Activated T-cell treated with anti-CD3 and anti-CD28 coated beads for 24 hours (primary cell): ENCODE results near the gene COL17A1.

Experiments
- DNase-seq: peaks from one replicate; pipeline ENCODE4 v3.0.0-alpha.2; 2020; ENCODE audit warnings: low read depth

Gene COL17A1

DNA sequence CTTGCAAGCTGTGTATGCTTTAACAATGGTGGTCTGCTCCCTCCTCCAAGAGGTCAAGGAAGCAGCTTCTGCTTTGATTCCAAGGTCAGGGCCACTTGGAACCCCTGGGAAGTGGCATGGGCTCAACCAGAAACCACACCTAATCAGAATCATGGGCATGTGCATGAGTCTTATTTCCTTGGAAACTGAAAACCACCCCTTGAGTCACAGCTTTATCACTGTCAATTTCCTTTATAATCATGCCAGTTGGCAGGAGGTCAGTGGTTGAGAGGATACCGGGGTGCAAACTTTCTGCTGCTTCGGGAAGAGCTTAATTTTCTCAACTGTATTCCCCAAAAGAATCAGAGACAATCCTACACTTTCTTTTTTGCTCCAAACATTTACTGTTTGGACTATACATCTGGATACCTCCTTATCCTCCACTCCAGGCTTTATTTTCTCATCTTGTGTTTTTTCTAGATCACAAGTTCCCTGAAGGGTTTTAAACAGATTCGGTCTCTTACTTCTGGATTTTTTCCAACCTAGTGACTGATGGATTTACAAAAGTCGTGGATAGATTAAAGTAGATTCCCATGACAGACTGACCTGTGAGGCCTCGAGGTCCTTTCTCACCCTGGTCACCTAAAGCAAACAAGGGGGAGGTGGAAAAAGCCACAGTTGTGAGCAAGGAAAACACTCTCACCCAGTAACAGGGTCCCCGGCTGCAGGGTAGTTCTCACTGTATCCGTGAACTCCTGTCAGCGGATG, 36.0 kb downstream of the COL17A1 start:
- DNase-seq: no peak

DNA sequence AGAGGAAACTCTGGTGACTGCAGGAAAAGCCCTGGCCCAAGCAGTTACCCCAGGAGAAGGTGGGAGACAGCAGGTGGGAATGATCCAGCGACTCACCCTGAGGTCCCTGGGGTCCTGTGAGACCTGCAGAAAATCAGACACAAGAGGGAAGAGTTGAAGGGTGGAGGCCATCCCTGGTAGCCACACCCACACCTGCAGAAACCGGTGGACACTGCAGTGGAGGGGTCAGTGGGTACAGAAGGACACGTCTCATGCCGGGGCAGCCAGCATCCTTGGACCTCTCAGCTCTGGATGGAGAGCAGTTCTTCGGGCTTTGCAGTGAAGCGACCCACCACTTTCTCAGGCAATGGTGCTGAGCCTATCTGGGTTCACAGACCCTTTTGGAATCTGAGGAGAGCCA, 39.0 kb downstream of the COL17A1 start:
- no peak for DNase-seq

DNA sequence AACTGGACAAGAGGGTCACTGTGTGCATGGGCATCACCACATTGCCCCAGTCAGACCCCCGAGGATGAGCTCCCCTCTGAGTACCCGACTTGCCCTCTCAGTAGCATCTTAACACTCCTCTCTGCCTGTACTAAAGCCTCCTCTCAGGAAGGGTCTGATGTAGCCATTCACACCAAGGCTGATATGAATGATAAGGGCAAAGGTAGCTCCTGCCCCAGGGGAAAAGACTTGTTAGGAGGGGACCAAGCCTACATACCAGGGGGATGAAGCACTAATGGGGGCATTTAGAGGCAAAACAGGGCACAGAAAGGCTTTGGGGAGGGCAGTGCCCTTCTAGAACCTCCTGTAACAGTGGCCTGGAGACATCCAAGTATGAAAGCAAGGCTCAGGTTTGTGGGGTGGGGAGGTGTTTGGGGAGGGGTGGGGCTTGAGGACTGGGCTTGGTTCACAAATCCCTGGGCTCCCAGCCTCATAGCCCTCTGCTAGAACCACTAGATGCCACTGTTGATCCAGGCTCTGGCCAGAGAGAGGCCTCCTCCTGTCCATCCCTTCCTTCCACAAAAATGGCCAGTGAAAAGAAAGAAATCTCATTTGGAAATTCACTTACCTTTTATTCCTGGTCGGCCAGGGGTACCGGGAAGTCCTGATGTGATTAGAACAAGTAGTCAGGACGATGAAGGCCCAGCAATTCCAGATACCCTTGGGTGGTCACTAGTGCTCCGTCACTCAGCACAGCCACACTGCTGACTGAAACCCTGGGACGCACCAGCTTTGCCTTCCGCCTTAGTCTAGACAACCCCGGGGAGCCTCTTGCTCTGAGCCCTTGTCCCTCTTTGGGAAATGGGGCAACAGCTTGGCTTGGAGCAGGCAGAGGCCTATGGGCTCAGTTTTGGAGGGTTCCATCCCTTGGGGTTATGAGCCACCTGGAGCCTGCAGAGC, 40.3 kb downstream of the COL17A1 start:
- no peak for DNase-seq

DNA sequence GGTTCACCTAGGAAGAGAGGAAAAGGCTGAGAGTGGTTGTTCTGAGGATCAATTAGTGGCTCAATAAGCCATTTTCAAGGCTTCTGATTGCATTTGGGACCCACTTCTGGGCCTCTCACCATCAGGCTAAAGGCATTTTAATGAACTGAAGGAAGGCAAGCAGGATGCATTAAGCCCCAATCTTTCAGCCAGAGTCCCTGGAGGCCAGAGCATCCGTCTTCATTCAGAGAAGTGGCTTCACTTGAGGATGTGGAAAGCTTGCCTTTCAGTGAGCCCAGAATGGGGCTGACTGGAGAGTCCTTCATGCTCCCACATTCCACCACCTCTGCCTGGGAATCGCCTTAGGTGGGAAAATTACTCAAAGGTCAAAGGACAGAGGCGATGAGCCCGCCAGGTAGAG, 41.8 kb downstream of the COL17A1 start:
- no peak for DNase-seq

GRCh38 chr10:104043185-104043830, 42.4 kb downstream of the COL17A1 start:
- no peak for DNase-seq

GRCh38 chr10:104041891-104042535, 43.7 kb downstream of the COL17A1 start:
- DNase-seq: no peak

- no peak for DNase-seq
Measured at GRCh38 chr10:104040862-104041789, 44.6 kb downstream of the COL17A1 start.

DNA sequence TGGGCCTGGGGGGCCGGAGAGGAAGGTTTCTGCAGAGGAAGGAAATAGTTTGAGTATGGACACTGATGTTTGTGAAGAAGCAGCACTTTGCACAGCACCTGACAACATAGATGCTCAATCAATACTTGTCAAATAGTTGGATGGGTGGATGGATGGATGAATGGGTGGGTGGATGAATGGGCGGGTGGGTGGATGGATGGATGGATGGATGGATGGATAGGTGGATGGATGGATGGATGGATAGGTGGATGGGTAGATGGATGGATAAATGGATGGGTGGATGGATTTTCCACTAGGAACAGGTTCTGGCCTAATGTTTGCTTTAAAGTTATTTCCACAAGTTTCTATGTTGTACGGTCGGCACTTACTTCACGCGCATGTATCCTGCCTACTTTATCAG, 45.3 kb downstream of the COL17A1 start:
- no peak for DNase-seq

DNA sequence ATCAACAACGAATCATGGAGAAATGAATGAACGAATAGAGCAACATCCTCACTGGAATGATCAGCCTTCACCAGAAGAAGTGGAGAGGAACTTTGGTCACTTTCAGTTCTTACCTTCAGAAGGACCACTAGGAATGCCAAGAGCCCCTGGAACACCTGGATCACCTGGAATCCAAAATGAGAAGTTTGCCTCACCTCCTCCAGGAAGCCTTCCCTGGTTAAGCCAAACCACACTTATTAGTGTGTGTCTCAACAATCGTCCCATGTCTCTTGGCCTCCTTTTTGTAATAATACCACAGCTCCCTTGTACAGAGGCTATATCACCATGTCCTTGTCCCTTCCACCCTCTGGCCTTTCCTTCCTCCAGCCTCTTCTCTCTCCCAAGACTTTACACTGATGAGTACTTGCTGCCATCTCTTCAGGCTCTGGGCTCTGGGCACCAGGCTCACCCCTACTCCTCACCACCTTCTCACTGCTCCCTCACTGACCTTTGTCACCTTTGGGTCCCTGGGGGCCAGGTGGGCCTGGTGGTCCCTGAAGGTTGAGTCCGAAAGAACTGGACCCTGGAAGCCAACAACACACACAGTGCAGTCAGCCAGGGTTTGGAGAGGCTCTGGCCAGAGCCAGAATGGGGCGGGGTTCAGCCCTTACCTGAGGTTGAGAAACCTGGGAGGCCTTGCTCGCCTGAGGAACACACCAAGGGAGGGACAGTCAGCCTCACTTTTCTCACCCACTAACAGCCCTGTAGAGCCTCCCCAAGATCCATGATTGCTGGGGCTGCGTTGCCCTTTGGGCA, 46.5 kb downstream of the COL17A1 start:
- DNase-seq: no peak

DNA sequence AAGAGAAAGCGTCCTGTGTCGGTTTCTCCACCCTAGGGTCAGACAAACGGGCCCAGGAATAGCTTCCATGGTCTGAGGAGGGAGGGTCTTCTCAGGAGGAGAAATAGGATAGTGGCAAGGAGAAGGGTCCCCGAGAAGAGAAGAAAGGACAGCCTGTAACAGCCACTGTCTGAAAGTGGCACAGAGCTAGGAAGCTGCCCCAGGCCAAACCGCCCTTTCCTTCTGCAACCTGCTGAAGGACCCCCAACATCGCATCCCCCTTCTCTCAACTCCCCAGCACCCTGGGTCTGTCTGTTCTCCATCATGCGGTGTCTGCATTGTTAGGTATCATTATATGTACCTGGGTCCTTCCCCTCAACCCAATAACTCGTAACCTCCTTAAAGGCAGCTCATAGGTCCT, 47.1 kb downstream of the COL17A1 start:
- DNase-seq: no peak

DNA sequence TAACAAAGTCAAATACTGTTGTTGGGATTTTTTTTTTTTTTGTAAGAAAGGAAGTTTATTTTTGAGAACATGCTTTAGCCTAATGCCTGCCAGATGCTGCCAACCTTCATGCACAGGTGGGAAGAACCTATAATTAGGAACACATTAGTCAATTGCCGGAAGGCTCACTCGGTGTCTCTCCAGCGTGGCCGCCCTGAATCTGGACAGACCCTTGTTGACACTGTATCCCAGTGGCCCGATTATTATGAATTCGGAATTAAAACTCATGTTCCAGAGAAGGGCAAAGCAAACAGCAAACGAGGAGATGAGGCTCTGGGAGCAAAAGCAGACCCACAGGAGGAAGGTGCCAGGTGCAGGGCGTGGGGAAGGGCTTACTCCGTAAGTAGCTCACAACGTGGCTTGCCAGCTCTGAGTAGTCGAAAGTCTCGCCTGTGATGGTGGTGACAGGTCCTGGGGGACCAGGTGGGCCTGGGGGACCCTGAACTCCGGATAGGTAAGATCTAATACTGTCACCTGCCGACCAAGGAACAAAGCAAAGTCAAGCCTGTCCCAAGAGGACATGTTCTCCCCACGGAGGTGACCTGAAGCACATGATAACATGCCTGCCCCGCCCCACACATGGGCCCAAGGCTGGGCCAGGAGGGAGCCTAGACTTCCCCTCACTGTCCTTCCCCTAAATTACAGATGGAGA, 48.3 kb downstream of the COL17A1 start:
- DNase-seq: no peak

- no peak for DNase-seq
Measured at GRCh38 chr10:104036518-104037260, 49.0 kb downstream of the COL17A1 start.

- no peak for DNase-seq
Measured at GRCh38 chr10:104036069-104036384, 49.7 kb downstream of the COL17A1 start.

DNA sequence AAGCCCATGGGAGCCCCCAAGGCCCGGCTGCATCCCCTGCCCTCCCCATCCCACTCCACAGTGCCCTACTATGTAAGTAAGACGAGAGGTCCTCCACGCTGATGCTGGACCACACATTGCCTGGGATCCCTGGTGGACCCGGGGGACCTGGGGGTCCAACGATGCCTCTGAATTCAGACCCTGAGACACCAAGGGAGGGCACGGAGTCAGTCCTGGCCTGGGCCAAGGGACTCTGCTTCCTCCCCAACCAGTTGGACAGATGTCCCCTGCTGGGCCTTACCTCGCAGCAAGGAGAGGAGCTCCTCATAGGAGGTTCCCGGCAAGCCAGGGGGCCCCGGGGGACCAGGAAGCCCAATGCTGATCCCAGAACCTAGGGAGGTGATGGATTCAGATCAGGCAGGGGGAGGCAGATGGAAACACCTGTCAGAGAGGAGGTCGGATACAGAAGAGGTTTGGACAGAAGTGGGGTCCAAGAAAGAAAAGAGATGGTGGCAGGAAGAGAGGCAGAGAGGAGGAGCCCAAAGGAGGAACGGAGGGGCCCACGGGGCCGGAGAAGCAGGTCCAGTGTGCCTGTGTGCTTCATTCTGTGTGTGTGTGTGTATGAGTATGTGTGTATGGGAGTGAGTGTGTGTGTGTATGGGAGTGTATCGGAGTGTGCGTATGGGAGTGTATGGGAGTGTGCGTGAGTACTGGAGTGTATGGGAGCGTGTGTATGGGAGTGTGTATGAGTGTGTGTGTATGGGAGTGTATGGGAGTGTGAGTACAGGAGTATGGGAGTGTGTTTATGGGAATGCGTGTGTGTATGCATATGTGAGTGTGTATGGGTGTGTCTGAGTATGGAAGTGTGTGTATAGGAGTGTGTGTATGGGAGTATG, 50.2 kb downstream of the COL17A1 start:
- DNase-seq: no peak

DNA sequence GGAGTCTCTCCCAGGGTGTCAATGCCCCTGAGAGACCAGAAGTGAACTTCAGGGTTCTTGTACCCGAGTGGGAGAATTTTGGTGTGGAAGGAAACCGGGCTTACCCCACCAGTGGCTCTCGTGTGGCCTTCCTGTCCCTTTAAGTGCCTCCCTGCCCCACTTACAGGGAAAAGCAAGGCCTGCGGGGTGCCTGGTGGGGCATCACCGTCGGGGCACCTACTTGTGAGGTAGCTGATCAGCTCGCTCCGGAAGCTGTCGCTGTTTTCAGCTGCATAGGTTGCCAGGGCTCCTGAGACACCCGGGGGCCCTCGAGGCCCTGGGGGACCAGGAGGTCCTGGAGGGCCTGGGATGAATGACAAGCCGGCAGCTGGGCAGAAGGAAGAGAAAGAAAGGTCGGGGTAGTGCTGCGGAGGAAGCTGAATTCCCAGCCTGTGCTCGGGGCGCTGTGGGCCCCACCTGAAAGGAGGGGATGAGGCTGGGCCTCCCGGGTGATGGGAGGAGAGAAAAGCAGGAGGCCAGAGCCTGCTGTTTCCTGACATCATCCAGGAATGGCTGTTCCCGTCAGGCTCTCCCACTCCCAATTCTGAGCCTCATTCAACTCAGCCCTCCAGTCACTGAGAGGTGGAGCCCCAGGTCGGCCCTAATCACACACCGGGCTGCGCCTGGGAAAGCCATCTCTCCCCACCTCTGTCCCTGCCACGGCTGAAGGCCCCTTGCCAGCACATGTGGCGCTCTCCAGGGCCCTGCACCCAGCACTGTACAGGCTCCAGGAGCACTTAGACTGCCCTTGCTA, 51.1 kb downstream of the COL17A1 start:
- no peak for DNase-seq

GRCh38 chr10:104033966-104034365, 51.7 kb downstream of the COL17A1 start:
- no peak for DNase-seq

GRCh38 chr10:104033401-104033930, 52.2 kb downstream of the COL17A1 start:
- no peak for DNase-seq
